Astrocyte of the spinal cord (primary cell): ENCODE data around the gene ATP9A.

Source experiments
- DNase-seq: peaks from one replicate; pipeline ENCODE4 v3.0.0; 2011; ENCODE audit warnings: low read depth, low spot score
- H3K4me3 ChIP-seq: 2 replicates; pipeline ENCODE4 v1.5.1; 2011; ENCODE audit warnings: low read depth, mild to moderate bottlenecking, low read length, moderate library complexity
- CTCF ChIP-seq: IDR thresholded peaks from 2 replicates; pipeline ENCODE4 v1.5.1; 2012; ENCODE audit warnings: low read depth, mild to moderate bottlenecking, low read length, inconsistent platforms
- in situ Hi-C: cut with HindIII; loops from 2 replicates; pipeline ENCODE4 v1.10.0; 2017; ENCODE audit warnings: low sequenced_read_pairs

The ATP9A gene

DNA sequence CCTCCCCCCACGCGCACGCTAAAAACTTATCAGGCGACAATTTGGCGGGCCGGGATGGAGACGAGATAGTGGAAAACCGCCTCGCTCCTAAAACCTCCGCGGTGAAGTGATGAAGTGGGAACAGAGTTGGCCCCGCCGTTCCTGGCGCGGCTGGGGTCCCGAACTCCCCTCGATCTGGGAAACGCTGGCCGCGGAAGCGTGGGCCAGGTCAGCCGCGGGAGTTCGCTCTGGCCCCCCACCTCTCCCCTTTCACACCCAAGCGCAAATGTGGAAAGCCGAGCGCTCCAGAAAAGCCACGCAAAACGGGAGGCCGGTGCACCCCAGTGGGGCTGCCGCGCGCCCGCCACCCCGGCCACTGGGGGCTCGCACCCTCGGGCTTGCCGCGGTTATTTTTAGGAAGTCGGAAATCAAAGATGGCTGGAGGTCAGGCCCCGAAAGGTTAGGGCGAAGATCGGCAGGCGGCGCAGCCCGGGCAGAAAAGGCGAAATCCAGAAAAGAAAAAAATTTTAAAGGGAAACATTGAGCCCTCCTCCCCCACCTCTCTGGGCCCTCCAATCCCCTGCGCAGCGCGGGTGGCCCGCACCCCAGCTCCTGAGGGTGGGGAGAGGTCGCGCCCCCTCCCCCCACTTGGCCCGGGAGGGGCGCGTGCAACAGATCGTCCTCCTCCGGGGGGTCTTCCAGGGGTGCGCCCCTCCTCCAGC, 33.1 kb upstream of the ATP9A start:
- DNase-seq, result no peak
- H3K4me3 ChIP-seq, result peak overlapping the region; percentile 45
- TF ChIP-seq CTCF, result peak; percentile 13
- in situ Hi-C loops, result no loop called here

- no peak for TF ChIP-seq CTCF
- peak; percentile 16 for DNase-seq
- in situ Hi-C loops, result no loop called here
- H3K4me3 ChIP-seq, result peak overlapping the region; percentile 45
Measured at GRCh38 chr20:51800872-51801121, 32.6 kb upstream of the ATP9A start.

GRCh38 chr20:51800060-51800871, 32.1 kb upstream of the ATP9A start:
- H3K4me3 ChIP-seq, result peak overlapping the region; percentile 45
- TF ChIP-seq CTCF, result peak; percentile 97
- peak; percentile 19 for DNase-seq
- in situ Hi-C loops, result no loop called here

DNA sequence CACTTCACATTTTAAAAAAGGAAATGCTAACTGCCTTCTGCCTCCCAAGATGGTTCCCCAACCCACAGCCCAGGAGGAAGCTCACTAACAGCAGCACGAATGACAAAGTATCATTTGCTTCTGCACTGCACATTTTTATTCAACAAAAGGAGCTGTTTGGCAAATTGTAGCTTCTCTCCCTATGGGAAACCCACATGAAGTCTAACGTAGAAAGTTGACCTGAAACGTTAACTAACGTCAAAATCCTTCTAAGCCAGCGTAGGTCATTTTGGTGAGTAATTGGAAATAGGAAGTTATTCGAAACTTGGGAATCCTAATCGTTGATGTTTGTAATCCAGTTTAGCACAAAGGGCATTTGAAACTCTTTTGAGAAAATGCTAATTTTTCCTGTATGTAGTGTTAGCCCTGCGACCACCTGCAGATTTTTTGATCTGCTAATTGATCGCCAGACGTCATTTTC, 31.2 kb upstream of the ATP9A start:
- no peak for TF ChIP-seq CTCF
- in situ Hi-C loops, result no loop called here
- no peak for DNase-seq
- H3K4me3 ChIP-seq, result no peak overlapping the region

- TF ChIP-seq CTCF, result no peak
- peak; percentile 15 for DNase-seq
- in situ Hi-C loops, result no loop called here
Measured at GRCh38 chr20:51797357-51798025, 29.3 kb upstream of the ATP9A start.

GRCh38 chr20:51796340-51796739, 28.1 kb upstream of the ATP9A start:
- H3K4me3 ChIP-seq, result no peak overlapping the region
- in situ Hi-C loops, result no loop called here
- no peak for DNase-seq
- no peak for TF ChIP-seq CTCF

More at GRCh38 chr20:51797357-51798025, 29.3 kb upstream of the ATP9A start:
- H3K4me3 ChIP-seq, result no peak overlapping the region
